ENCODE measurements around the gene CDH4.

GRCh38 chr20:61419501-61419900 is 167.4 kb downstream of the CDH4 start:
- no peak for TF ChIP-seq CTCF (conservative IDR thresholded peaks at IDR 0.05)
- TF ChIP-seq ZFX (IDR thresholded peaks at IDR 0.05): no peak

Measured in C4-2B (cell line).